ENCODE results near the gene PCA3. TPM values are rescaled to one million over a fixed set of nuclear protein-coding genes. Genes with fewer than 3 reads are reported as not detected.

The PCA3 gene
- total RNA-seq, 1 experiment from 2014 or later: 0.13 TPM

DNA sequence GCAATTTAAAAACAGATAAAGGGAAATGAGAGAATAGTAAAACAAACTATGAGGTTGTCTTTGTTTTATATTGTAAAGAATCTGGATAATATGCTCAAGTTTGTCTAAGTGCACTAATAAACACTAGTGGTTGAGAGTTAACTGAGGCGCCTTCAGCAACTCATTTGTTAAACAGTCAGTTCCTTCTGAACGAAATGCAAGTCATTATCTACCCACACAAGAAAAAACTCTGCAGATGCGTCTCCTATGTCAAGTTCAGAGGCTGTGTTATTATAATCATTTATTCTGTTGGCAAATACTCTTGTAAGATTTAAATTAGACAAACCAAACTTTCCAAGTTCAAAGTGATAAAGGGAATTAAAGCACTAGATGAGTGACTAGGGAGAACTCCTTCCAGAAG lies 20.3 kb upstream of the PCA3 start:
- in situ Hi-C loops (cut with HindIII; ENCODE audit: low pct_unique_long_range_greater_than_20kb, low sequenced_read_pairs): no loop called here
- DNase-seq (ENCODE audit: low read depth, low spot score): no peak

DNA sequence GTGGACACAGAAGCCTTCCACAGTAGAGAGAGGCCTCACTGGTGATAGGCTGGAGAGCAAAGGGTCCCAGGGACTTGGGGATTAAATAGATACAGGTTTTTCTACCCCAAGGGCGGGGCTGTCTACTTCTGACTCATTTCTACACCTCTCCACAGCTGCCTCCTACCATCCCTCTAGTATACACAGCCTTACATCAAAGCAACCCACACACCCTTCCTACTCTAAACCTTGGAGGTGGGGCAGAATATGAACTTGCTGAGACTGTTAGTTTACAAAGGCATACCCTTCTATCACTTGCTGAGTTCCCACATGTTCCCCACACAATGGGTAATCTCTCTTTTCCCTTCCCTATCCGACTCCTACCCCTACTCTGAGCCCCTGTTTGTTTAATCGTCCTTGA lies 19.9 kb upstream of the PCA3 start:
- no peak for DNase-seq (ENCODE audit: low read depth, low spot score)
- in situ Hi-C loops (cut with HindIII; ENCODE audit: low pct_unique_long_range_greater_than_20kb, low sequenced_read_pairs): no loop called here

DNA sequence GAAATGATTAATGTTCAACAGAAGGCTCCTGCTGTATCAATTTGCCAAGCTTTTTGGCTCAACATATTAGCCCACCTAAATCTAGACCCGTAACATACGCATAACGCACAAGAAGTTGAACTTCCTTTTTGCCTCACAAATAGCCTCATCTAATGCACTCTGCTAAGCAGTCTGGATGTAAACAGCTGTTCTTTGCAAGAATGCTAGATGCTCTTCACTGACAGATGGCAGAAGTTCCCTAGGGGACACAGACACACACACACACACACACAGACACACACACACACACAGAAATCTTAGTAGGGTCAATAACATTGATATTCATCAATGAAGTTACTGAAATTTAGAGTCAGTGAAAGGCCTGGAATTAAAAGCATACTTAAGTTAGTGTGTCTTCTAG lies 13.2 kb upstream of the PCA3 start:
- no peak for DNase-seq (ENCODE audit: low read depth, low spot score)
- in situ Hi-C loops (cut with HindIII; ENCODE audit: low pct_unique_long_range_greater_than_20kb, low sequenced_read_pairs): no loop called here

DNA sequence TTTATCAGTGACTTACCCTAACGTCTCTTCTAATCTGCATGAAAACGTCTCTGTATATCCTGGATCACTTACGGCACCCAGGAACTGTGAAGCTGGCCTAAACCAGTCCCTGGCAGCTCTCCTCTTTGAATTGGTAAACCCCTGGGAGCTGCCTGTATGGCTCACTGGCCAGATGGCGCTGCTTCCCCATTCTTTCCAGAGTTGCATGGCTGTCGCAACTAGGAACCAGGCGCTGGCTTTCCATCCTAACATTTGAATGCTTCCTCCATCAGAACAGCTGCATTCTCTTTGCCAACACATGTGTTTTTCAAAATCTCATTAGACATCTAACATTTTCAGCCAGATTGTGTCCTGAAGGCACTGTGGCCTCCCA lies 8.0 kb upstream of the PCA3 start:
- DNase-seq (ENCODE audit: low read depth, low spot score): peak; percentile 52

DNA sequence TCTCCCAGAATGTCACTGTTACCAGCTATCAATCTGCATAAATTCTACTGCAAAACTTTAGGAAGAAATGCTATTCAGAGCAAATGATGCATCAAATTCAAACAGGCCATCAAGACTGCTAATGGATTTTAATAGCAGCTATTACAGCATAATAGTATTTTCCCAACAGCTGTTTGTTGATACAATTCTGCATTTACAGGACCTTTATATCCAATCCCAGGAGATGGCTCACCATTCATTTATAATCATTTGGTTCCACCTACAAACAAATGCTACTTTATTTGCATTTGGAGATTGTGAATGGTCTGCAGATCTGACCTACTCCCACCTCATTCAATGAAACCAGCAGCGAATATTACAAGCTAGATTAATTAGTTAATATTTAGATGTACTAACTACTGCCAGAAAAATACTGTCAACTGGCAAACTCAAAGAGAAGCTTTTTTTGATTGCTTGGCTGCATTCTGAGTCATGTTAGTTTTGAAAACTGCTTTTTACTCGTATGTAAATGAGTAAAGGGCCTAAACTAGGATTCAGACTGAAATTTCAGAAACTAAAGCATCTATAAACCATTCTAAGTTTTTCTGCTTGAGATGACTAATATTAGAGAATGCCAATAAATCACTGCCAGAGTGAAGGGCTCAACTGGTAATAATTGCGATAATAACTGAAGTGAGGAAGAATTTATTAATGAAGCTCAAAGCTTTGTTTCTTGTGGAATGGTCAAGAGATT lies 7.1 kb upstream of the PCA3 start:
- no peak for DNase-seq (ENCODE audit: low read depth, low spot score)

More for the DNA sequence above, 8.0 kb upstream of the PCA3 start:
- in situ Hi-C loops (cut with HindIII; ENCODE audit: low pct_unique_long_range_greater_than_20kb, low sequenced_read_pairs): no loop called here

DNA sequence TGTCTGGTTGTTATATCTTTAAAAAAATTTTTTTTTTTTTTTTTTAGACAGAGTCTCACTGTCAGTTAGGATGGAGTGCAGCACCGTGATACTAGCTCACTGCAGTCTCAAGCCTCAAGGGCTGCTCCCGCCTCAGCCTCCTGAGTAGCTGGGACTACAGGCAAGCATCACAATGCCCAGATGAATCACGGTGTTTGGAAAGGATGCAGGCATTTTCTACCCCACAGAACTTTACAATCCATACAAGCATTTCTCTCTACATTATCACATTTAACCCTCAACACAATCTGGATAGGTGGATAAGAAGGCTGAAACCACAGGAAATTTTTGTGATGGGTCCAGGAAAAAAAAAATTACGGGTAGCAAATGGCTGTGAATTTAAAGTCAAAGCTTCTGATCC lies 5.8 kb upstream of the PCA3 start:
- DNase-seq (ENCODE audit: low read depth, low spot score): no peak
- in situ Hi-C loops (cut with HindIII; ENCODE audit: low pct_unique_long_range_greater_than_20kb, low sequenced_read_pairs): no loop called here

More for the DNA sequence above, 7.1 kb upstream of the PCA3 start:
- in situ Hi-C loops (cut with HindIII; ENCODE audit: low pct_unique_long_range_greater_than_20kb, low sequenced_read_pairs): no loop called here

DNA sequence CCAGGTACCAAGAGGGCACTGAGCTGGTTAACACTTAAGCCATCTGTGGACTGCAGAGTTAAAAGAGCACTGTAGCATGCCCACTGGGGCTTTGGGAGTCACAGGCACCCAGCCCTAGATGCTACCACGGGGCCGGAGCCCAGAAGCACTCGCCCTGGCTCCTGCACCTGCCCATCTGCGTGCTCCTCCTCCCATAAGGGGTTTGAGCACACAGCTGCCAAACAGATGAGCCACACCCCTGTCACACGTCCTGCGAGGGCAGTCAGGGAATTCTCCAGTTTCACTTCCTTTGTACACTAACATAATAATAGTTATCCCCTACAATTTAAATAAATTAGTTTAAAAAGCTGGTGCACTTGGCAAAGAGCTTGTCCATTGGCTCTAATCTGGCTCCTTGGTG lies 4.5 kb upstream of the PCA3 start:
- in situ Hi-C loops (cut with HindIII; ENCODE audit: low pct_unique_long_range_greater_than_20kb, low sequenced_read_pairs): no loop called here
- DNase-seq (ENCODE audit: low read depth, low spot score): no peak

DNA sequence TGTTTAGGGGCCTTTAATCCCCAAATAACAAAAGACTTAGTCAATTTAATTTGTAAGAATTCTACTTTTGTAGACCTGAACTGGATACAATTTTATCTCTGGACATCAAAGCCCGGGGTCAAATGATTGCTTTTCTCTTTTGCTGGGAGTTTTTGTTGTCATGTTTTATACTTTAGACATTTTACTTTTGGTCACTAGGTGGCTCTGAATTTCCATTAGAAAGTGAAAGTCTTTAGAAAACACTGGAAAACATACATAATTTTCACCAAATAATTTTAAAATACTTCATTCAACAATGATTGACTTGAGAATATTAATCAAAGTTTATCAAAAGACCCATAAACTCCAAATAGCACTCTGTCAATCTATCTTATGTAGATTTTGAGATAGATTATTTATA lies 2.8 kb upstream of the PCA3 start:
- in situ Hi-C loops (cut with HindIII; ENCODE audit: low pct_unique_long_range_greater_than_20kb, low sequenced_read_pairs): no loop called here
- peak; percentile 43 for DNase-seq (ENCODE audit: low read depth, low spot score)

DNA sequence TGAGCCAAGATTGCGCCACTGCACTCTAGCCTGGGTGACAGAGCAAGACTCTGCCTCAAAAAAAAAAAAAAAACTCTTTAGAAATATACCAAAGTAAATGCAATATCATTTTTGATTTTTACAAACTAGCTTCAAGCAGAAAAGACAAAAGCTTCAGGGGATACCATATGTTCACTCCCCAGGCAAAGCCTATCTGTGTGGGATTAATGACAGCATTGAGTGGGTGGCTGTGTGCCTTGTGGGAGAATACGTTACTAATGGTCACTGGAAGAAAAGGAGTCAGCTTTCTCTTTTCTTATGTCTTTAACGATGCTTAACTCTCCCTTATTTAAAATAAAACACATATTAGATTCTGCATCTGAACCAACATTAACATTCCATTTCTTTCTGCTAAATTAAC lies 1.9 kb downstream of the PCA3 start:
- in situ Hi-C loops (cut with HindIII; ENCODE audit: low pct_unique_long_range_greater_than_20kb, low sequenced_read_pairs): no loop called here

DNA sequence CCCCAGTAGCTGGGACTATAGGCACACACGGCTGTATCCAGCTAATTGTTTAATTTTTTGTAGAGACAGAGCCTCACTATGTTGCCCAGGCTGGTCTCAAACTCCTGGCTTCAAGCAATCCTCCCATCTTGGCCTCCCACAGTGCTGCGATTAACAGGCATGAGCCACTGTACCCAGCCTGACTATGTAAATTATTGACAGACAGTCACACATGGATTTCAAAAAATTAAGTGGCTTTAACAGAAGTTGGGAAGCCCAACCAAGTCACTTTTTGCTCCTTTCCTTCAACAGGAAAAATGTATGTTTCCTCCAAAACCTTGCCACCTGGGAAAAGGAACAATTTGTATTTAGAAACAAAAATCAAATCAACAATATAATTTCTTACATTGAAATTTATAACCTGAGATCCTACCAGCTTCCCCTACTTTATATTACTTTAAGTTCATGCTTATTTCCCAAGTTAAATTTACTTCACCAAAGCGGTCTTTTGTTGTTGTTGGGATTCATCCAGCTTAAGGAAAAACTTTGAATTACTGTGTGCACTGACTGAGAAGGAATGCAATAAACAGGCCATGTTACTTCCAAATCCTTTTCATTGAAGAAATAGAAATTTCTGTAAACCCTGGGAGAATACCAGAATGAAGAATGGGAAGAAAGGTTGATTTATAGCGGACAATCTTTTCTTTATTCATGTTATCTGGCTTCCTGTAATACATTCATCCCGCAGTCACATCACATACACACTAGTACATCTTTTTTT lies 8.6 kb downstream of the PCA3 start:
- in situ Hi-C loops (cut with HindIII; ENCODE audit: low pct_unique_long_range_greater_than_20kb, low sequenced_read_pairs): no loop called here
- peak; percentile 86 for DNase-seq (ENCODE audit: low read depth, low spot score)

More for the DNA sequence above, 1.9 kb downstream of the PCA3 start:
- DNase-seq (ENCODE audit: low read depth, low spot score): no peak

DNA sequence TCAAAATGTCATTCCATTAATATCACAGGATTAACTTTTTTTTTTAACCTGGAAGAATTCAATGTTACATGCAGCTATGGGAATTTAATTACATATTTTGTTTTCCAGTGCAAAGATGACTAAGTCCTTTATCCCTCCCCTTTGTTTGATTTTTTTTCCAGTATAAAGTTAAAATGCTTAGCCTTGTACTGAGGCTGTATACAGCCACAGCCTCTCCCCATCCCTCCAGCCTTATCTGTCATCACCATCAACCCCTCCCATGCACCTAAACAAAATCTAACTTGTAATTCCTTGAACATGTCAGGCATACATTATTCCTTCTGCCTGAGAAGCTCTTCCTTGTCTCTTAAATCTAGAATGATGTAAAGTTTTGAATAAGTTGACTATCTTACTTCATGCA lies 20.6 kb downstream of the PCA3 start:
- in situ Hi-C loops (cut with HindIII; ENCODE audit: low pct_unique_long_range_greater_than_20kb, low sequenced_read_pairs): loop anchor here (25.0 kb wide), 1 partner anchor 202 kb away; no protein-coding TSS in a partner anchor
- DNase-seq (ENCODE audit: low read depth, low spot score): no peak

DNA sequence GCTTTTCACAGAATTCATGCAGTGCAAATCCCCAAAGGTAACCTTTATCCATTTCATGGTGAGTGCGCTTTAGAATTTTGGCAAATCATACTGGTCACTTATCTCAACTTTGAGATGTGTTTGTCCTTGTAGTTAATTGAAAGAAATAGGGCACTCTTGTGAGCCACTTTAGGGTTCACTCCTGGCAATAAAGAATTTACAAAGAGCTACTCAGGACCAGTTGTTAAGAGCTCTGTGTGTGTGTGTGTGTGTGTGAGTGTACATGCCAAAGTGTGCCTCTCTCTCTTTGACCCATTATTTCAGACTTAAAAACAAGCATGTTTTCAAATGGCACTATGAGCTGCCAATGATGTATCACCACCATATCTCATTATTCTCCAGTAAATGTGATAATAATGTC lies 21.3 kb downstream of the PCA3 start:
- no peak for DNase-seq (ENCODE audit: low read depth, low spot score)
- in situ Hi-C loops (cut with HindIII; ENCODE audit: low pct_unique_long_range_greater_than_20kb, low sequenced_read_pairs): loop anchor here (25.0 kb wide), 1 partner anchor 202 kb away; no protein-coding TSS in a partner anchor

DNA sequence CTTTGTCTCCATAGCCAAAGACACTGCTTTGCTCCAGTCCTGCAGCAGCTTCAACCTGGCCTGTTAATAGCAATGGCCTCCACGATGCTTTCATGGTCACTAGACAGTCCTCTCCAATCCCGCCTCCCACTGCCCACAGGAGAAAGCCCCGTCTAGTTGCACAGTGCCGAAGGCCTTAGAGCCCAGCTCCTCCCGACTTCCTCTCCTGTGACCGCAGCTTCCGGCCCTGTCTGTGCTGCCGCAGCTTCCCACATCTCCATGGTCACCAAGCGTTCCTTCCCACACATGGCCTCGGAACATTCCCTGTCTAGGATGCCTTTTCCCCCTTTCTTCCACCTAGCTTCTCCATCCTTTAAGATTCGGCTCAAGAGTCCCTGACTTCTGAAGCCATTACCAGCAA lies 23.4 kb downstream of the PCA3 start:
- no peak for DNase-seq (ENCODE audit: low read depth, low spot score)
- in situ Hi-C loops (cut with HindIII; ENCODE audit: low pct_unique_long_range_greater_than_20kb, low sequenced_read_pairs): loop anchor here (25.0 kb wide), 1 partner anchor 200 kb away; no protein-coding TSS in a partner anchor

DNA sequence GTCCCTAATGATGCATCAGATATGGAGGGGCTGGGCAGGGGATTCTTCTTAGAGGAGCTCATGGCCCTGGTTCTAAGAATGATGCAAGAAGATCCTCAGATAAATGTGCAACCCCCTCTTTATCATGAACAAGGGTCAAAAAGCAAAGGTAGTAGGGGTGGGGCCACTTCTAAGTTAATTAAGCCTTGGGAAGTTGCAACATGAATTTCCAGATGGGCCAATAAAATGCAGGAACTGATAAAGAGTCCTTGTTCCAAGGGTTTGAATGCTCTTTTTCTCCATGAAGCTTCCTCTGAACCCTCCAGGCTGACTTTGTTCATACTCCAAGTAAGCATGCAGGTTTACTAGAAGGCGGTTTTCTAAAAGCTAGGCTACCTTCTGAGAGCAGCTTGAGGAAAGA lies 25.6 kb downstream of the PCA3 start:
- in situ Hi-C loops (cut with HindIII; ENCODE audit: low pct_unique_long_range_greater_than_20kb, low sequenced_read_pairs): loop anchor here (25.0 kb wide), 1 partner anchor 197 kb away; no protein-coding TSS in a partner anchor
- peak; percentile 20 for DNase-seq (ENCODE audit: low read depth, low spot score)

DNA sequence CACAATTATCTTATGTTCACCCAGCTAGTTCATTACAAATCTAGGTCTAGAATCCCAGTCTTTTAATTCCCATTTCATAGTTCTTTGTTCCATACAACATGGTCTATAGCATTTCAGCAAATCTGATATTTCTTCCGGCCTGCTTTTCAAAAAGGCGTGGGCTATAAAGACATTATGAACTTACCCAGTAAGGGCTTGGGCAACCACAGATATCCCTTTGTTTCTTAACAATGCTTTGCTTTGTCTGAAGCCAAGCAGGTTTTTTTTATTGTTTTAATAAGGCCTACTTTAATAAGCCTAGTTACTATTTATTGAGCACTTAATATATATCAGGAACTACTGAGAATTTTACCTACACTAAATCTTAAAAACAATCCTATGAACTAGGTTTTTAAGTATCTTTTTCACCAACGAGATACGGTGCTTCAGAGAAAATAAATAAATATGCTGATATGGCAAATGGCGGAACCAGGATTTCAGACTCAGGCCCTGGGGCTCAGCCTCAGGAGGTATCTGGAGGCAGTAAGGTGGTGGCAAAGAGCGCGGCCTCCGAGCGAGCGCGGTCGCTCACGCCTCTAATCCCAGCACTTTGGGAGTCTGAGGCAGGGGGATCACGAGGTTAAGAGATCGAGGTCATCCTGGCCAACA lies 29.7 kb downstream of the PCA3 start:
- in situ Hi-C loops (cut with HindIII; ENCODE audit: low pct_unique_long_range_greater_than_20kb, low sequenced_read_pairs): loop anchor here (25.0 kb wide), 1 partner anchor 193 kb away; no protein-coding TSS in a partner anchor
- DNase-seq (ENCODE audit: low read depth, low spot score): peak; percentile 60

DNA sequence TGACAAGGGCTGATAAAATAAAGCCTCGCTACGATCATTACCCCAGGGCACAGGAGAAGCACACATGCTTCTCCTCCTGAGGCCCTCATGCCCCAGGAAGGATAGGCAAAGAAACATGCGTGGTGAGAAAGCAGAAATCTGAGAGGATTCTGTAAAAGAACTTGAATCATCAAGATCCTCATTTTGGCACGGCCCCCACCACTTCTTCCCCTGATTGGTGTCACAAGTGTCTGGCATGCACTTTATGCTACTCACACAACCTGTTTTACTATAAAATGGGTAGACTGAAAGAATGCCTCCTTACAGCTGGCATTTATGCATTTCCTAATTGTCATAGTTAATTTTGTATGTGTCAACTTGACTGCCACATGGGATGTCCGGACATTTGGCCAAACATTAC lies 32.1 kb downstream of the PCA3 start:
- in situ Hi-C loops (cut with HindIII; ENCODE audit: low pct_unique_long_range_greater_than_20kb, low sequenced_read_pairs): loop anchor here (25.0 kb wide), 1 partner anchor 191 kb away; no protein-coding TSS in a partner anchor

DNA sequence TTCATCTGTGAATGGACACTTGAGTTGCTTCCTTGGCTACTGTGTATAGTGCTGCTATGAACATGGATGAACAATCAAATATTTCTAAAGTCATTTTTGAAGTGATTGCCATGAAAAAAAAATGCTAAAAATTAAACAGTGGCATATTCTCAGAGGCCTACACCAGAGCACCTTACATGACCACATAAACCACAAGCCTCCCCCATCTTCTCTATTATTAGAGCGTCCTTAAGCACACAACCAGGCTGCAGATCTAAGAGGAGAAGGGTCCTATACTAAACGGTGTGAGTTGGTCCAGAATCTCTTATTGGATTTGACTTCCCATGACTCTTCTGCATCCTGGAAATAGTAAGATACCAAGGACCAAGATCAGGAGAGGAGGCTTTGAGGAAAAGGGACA lies 34.3 kb downstream of the PCA3 start:
- DNase-seq (ENCODE audit: low read depth, low spot score): no peak
- in situ Hi-C loops (cut with HindIII; ENCODE audit: low pct_unique_long_range_greater_than_20kb, low sequenced_read_pairs): loop anchor here (25.0 kb wide), 1 partner anchor 189 kb away; no protein-coding TSS in a partner anchor

More for the DNA sequence above, 32.1 kb downstream of the PCA3 start:
- no peak for DNase-seq (ENCODE audit: low read depth, low spot score)

DNA sequence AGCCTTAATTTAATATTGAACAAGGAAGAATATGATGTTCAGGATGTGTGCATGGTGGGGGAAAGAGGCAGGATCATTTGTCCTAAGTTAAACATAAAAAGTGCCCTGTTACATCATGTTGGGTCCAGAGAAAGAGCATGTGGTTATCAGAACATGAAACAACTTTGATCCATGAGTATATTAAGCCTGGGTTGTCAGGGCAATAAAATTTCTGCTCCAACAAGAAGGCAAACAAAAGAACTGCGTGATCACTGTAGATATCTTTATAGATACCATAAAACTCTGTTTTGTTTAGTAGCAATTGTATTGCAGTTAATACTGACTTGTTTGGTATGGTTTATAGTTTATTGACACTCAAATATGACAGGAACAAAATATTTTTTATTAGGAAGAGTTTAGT lies 35.2 kb downstream of the PCA3 start:
- DNase-seq (ENCODE audit: low read depth, low spot score): no peak
- in situ Hi-C loops (cut with HindIII; ENCODE audit: low pct_unique_long_range_greater_than_20kb, low sequenced_read_pairs): loop anchor here (25.0 kb wide), 1 partner anchor 188 kb away; no protein-coding TSS in a partner anchor
